HG02938 (cell line): ENCODE measurements around the gene ETV1.
A peak's percentile ranks its signal among the peaks of the same experiment; 100 is the strongest.

Source experiments
- ATAC-seq: cut with Tn5 transposase; IDR thresholded peaks from one replicate; pipeline ENCODE4 v1.9.1; 2021; ENCODE audit warnings: mild to moderate bottlenecking, moderate library complexity; ENCODE audit not compliant: unreplicated experiment

The ETV1 gene

GRCh38 chr7:13882051-13882450 lies 107.4 kb downstream of the ETV1 start:
- ATAC-seq: no peak

- ATAC-seq: no peak
Measured at GRCh38 chr7:13880789-13881188, 108.7 kb downstream of the ETV1 start.

- no peak for ATAC-seq
Measured at GRCh38 chr7:13879994-13880686, 109.3 kb downstream of the ETV1 start.

- ATAC-seq: no peak
Measured at GRCh38 chr7:13879143-13879542, 110.3 kb downstream of the ETV1 start.

GRCh38 chr7:13878154-13878553 lies 111.3 kb downstream of the ETV1 start:
- ATAC-seq: no peak

- no peak for ATAC-seq
Measured at GRCh38 chr7:13875496-13876074, 113.9 kb downstream of the ETV1 start.

DNA sequence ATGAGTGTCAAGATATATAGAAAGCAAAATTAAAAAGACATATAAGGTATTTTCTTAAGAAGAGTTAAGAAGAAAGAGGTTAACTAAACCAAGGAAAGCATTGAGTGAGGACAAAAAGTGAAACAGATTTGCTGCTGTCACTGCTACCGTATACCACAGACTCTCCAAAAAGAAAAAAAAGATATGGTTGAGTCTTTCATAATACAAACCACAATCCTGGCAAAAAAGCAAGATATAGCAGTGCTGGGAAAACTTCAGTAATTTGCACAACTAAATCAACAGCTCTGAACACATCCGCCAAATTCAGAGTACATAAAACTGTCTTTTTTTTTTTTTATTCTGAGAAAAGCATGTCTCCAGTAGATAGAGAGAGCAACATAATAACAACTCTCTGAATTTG lies 114.7 kb downstream of the ETV1 start:
- no peak for ATAC-seq

DNA sequence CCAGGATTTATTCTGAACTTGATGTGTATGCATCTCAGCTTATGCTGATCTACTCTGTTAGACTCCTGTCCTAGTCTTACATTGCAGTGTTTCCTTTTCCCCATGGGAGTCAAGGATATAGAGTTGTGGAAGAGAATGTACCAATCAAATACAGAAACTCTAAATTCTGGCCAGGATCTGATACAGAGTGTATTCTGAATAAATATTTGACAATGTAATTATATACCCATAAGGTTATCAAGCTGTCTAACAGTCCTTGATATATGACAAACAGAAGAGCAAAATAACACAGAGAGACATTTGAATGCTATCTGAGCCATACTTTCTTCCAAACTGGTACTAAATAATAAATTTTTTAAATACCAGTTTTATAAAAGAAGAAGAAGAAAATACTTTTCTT lies 116.8 kb downstream of the ETV1 start:
- no peak for ATAC-seq

- no peak for ATAC-seq
Measured at GRCh38 chr7:13871008-13871407, 118.5 kb downstream of the ETV1 start.

DNA sequence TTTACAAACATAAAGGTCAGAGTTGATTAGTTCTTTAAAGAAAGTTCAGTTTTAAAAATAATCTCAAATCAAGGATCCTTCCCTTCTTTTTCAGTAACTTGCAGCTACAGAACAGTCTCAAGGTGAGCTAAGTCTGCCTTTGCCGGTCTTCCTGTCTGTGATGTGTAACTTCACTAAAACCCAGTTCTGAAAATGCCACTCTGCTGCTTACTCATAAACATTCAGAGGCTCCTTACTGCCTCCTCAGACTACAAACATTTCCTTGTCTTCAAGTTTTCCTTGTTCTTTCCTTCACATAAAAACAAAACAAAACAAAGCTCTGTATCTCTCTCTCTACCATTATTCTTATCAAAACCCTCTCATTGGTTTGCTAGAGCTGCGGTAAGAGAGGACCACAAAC lies 128.7 kb downstream of the ETV1 start:
- no peak for ATAC-seq

DNA sequence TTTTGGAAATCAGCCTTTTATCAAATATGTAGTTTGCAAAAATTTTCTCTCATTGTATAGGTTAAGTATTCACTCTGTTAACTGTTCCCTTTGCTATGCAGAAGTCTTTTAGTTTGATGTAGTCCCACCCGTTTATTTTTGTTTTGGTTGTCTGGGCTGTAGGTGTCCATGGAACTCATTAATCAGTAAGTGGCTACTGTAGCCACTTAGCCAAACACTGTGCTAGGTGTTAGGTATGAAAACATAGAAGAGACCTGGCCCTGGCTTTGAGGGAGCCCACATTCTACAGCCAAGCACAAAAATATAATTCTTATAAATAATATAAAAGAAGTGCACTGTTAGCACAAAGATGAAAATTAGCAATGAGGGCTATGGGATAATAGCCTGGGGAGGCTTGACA lies 133.5 kb downstream of the ETV1 start:
- ATAC-seq: no peak

DNA sequence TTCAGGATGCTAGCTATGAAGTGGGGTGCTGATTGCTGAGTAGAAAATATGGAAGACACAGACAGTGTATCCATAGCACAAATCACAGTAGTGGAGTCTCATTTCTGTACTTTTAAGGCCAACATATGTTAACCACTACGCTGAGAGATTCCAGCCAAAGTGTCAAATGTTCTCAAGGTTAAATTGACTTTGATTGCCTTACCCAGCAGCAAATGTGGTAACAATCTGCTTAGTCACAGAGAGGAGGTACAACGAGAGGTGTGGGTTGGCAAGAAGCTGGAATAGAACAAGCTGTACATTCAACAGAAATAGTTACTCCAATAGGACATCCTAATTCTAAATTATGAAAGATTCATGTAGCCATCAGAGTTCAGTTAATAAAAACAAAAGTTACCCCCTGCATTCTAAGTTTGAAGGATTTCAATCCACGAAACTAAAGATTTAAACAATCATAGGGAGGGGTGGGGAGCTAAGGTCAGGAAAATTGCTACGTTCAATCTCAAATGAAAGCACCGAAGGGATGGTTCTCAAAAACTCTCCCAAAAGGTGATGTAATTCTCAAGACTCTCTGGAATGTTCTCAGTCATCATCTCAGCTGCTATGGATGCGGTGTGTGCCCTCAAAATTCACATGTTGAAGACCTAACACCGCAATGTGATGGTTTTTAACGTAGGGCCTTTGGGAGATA lies 137.0 kb downstream of the ETV1 start:
- ATAC-seq: no peak

DNA sequence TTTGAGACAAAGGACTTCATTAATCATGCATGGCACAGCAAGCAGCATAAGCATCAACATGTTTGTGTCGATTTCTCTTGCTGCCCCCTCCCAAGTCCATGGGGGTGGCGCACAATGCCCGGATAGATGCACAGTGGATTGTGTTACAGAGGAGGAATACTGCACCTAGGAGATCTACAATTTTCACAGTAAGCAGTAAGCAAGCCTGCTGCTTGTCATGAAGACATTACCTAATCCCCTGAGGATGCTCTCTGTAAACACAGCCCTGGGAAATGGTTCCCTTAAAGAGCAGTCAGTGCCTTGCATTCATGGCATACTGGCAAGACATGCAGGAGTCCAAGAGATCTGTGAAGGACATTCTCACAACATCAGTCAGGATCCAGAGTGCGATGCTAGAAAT lies 137.7 kb downstream of the ETV1 start:
- ATAC-seq: no peak

GRCh38 chr7:13850185-13850752 lies 139.2 kb downstream of the ETV1 start:
- peak; percentile 83 for ATAC-seq

DNA sequence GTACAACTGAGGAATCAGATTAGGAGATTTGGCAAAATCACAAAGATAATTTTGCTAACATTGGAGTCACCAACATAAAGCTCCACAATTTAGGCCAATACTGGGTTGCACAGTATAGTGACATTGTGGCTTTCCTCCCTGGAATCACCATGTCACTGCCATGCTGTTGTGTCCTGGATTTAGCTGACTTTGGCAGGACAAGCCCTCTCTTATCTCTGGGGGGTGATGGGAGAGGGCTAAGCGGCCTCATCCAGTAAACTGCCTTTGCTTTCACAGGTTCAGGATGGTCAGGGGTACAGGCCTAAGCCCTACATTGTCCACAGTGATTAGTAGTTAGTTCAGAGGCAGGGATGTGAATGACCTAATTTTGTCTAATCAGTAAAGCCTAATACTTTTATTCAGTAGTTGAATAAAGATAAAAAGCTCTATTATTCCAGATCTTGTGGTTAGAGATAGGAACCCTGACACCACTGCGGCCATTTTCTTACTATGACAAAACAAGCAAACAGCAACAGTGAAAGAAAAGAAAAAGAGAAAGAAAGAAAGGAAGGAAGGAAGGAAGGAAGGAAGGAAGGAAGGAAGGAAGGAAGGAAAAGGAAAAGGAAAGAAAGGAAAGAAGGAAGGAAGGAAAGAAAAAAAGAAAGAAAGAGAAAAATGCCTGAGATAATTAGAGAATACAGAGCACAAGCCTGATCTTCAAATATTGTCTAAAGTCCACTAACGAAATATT lies 140.1 kb downstream of the ETV1 start:
- ATAC-seq: no peak

DNA sequence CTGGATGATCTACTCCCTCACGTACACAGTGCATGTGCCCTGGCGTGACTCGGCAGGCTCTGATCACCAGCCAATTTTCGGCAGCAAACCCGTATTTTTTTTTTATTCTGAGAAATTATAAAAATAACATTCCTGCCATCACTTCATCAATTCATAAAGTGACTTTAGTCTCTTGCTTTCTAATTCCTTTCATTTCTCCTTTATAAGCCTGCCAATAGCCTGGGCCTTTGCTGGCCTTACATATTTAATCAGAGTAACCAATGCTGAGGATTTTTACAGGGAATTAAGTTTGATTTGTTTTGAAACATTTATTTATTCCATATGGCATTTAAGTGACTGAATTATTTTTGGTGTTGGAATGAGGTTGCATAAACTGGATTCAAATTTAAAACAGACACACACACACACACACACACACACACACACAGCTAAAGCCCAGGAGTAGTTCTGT lies 140.8 kb downstream of the ETV1 start:
- no peak for ATAC-seq

DNA sequence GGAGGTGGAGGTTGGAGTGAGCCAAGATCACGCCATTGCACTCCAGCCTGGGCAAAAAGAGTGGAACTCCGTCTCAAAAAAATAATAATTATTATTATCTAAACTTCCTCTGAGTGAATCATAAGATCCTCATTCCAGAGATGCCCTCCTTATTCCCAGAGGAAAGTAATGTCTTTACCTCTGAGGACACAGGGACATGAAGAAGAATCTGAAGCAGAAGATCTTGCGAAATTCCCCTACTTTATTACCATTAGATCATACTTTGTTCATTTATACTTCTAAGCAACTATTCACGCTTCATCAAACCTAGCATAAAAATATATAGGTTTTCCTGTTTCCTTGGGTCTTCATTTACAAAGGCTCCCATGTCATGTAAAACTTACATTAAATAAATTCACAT lies 143.1 kb downstream of the ETV1 start:
- no peak for ATAC-seq

GRCh38 chr7:13845601-13846000 lies 143.9 kb downstream of the ETV1 start:
- no peak for ATAC-seq

- no peak for ATAC-seq
Measured at GRCh38 chr7:13844954-13845353, 144.5 kb downstream of the ETV1 start.

- ATAC-seq: no peak
Measured at GRCh38 chr7:13841284-13841683, 148.2 kb downstream of the ETV1 start.
